Measurements from ENCODE around the gene ITGA8.

Gene ITGA8

GRCh38 chr10:15681076-15681475, 38.6 kb downstream of the ITGA8 start:
- DNase-seq (ENCODE audit: low spot score) = no peak
- in situ Hi-C loops (cut with MboI; ENCODE audit: low pct_unique_long_range_greater_than_20kb, low sequenced_read_pairs, unreplicated experiment) = no loop called here
- no peak for TF ChIP-seq CTCF (IDR thresholded peaks at IDR 0.05; ENCODE audit: extremely low read depth, insufficient read depth, missing control alignments)

GRCh38 chr10:15678851-15679250, 40.9 kb downstream of the ITGA8 start:
- in situ Hi-C loops (cut with MboI; ENCODE audit: low pct_unique_long_range_greater_than_20kb, low sequenced_read_pairs, unreplicated experiment) = no loop called here
- TF ChIP-seq CTCF (IDR thresholded peaks at IDR 0.05; ENCODE audit: extremely low read depth, insufficient read depth, missing control alignments) = no peak
- no peak for DNase-seq (ENCODE audit: low spot score)

DNA sequence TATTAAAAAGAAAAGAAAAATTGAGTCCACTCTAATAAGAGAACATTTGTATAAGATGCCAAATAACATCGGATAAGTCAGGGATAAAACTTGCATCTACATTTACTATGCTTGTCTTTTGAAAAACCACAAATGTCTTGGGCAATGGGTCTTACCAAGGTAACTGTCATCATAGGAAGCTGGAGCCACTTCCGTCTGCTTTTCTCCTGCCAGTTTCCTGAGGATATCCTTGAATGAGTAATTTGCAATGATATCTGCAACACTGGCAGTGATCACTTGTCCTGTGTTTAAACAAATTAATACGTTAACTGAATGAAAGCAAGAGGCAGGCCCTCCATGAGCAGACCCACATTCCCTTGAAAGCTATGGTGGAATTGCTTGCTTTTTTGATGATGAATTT, 47.3 kb downstream of the ITGA8 start:
- no peak for TF ChIP-seq CTCF (IDR thresholded peaks at IDR 0.05; ENCODE audit: extremely low read depth, insufficient read depth, missing control alignments)
- DNase-seq (ENCODE audit: low spot score) = no peak
- in situ Hi-C loops (cut with MboI; ENCODE audit: low pct_unique_long_range_greater_than_20kb, low sequenced_read_pairs, unreplicated experiment) = no loop called here

- DNase-seq (ENCODE audit: low spot score) = no peak
- TF ChIP-seq CTCF (IDR thresholded peaks at IDR 0.05; ENCODE audit: extremely low read depth, insufficient read depth, missing control alignments) = no peak
- in situ Hi-C loops (cut with MboI; ENCODE audit: low pct_unique_long_range_greater_than_20kb, low sequenced_read_pairs, unreplicated experiment) = no loop called here
Measured at GRCh38 chr10:15670880-15671279, 48.8 kb downstream of the ITGA8 start.

DNA sequence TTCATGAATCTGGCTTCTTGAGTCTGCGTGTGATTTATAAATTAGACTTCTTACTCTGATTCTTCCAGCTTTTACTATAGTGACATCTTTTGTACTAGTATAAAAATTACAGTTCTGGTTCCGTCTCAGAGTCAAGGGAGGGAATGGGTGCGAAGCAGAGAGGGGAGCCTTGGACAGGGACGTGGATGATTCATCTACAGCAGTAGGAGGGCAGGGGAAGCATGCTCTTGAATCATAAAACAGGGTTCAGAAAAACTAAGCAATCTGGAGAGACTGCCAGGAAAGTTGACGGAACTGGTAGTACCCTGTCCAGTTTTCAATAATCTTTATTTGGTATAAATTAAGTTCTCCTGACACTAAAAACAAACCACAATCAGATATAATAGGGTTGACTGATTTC, 58.1 kb downstream of the ITGA8 start:
- no peak for TF ChIP-seq CTCF (IDR thresholded peaks at IDR 0.05; ENCODE audit: extremely low read depth, insufficient read depth, missing control alignments)
- no peak for DNase-seq (ENCODE audit: low spot score)
- in situ Hi-C loops (cut with MboI; ENCODE audit: low pct_unique_long_range_greater_than_20kb, low sequenced_read_pairs, unreplicated experiment) = no loop called here

DNA sequence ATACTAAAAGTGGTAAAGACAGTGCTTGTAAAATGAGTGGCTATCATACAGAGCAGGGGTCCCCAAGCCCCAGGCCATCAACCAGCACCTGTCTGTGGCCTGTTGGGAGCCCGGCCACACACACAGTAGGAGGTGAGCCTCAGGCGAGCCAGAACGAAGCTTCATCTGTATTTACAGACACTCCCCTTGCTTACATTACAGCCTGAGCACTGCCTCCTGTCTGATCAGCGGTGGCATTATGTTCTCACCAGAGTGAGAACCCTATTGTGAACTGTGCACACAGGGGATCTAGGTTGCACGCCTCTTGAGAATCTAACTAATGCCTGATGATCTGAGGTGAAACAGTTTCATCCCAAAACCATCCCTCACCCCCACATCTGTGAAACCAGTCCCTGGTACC, 58.7 kb downstream of the ITGA8 start:
- TF ChIP-seq CTCF (IDR thresholded peaks at IDR 0.05; ENCODE audit: extremely low read depth, insufficient read depth, missing control alignments) = no peak
- DNase-seq (ENCODE audit: low spot score) = no peak
- in situ Hi-C loops (cut with MboI; ENCODE audit: low pct_unique_long_range_greater_than_20kb, low sequenced_read_pairs, unreplicated experiment) = no loop called here

Measured in GM13977 (cell line).